GM23338 (cell line): ENCODE measurements around the gene CDH23. TPM values are rescaled to one million over a fixed set of nuclear protein-coding genes. Genes with fewer than 3 reads are reported as not detected.

Source experiments
- ATAC-seq: fragments of 200-7000 bp; cut with Tn5 transposase; 3 replicates; pipeline ENCODE4 v1.9.1; 2020
- DNase-seq: peaks from one replicate; pipeline ENCODE4 v3.0.0-alpha.2; 2015; ENCODE audit warnings: low spot score
- H2AFZ ChIP-seq: fragments of 200-600 bp; sonication (generic); 2 replicates; pipeline ENCODE4 v1.8.0; 2016; ENCODE audit warnings: antibody characterized with exemption, mild to moderate bottlenecking, moderate library complexity
- H3F3A ChIP-seq: fragments of 200-600 bp; sonication (generic); replicated peaks from 2 replicates; pipeline ENCODE4 v1.8.0; 2017; ENCODE audit warnings: antibody characterized with exemption, mixed run types, low read depth
- H3K27ac ChIP-seq: fragments of 200-600 bp; sonication (generic); 2 replicates; pipeline ENCODE4 v1.6.1; 2016; ENCODE audit warnings: low read depth
- H3K27me3 ChIP-seq: fragments of 200-600 bp; sonication (generic); 2 replicates; pipeline ENCODE4 v1.8.0; 2016; ENCODE audit warnings: mild to moderate bottlenecking, mixed run types, moderate library complexity; ENCODE audit not compliant: insufficient read depth
- H3K36me3 ChIP-seq: fragments of 200-600 bp; sonication (generic); 2 replicates; pipeline ENCODE4 v1.8.0; 2016; ENCODE audit warnings: mild to moderate bottlenecking; ENCODE audit not compliant: insufficient read depth
- H3K4me1 ChIP-seq: fragments of 200-600 bp; sonication (generic); 2 replicates; pipeline ENCODE4 v1.8.0; 2016; ENCODE audit warnings: mild to moderate bottlenecking, moderate library complexity; ENCODE audit not compliant: insufficient read depth
- H3K4me2 ChIP-seq: fragments of 200-600 bp; sonication (generic); 2 replicates; pipeline ENCODE4 v1.7.1; 2017; ENCODE audit warnings: mixed run types
- H3K4me3 ChIP-seq: fragments of 200-600 bp; sonication (generic); 2 replicates; pipeline ENCODE4 v1.6.1; 2016; ENCODE audit warnings: mixed run types
- H3K79me2 ChIP-seq: fragments of 200-600 bp; sonication (generic); replicated peaks from 2 replicates; pipeline ENCODE4 v1.8.0; 2017; ENCODE audit warnings: mild to moderate bottlenecking; ENCODE audit not compliant: insufficient read depth
- H3K9me2 ChIP-seq: fragments of 200-600 bp; sonication (generic); 2 replicates; pipeline ENCODE4 v1.8.0; 2017; ENCODE audit not compliant: insufficient read depth
- H4K20me1 ChIP-seq: fragments of 200-600 bp; sonication (generic); replicated peaks from 2 replicates; pipeline ENCODE4 v1.8.0; 2017; ENCODE audit warnings: mild to moderate bottlenecking; ENCODE audit not compliant: insufficient read depth
- H3K27ac Mint-ChIP-seq: 2 replicates; pipeline ENCODE4 v1.8.0; 2020; ENCODE audit warnings: inconsistent platforms, mild to moderate bottlenecking, moderate library complexity, mixed read lengths
- H3K27me3 Mint-ChIP-seq: 3 replicates; pipeline ENCODE4 v1.8.0; 2022; ENCODE audit warnings: low read depth, mild to moderate bottlenecking, moderate library complexity, mixed read lengths, inconsistent platforms; ENCODE audit not compliant: insufficient read depth, poor library complexity
- H3K36me3 Mint-ChIP-seq: 3 replicates; pipeline ENCODE4 v1.8.0; 2021; ENCODE audit warnings: low read depth, mild to moderate bottlenecking, inconsistent platforms, moderate library complexity, mixed read lengths
- H3K4me1 Mint-ChIP-seq: 3 replicates; pipeline ENCODE4 v1.8.0; 2020; ENCODE audit warnings: mild to moderate bottlenecking, inconsistent platforms, mixed read lengths
- H3K4me3 Mint-ChIP-seq: 3 replicates; pipeline ENCODE4 v1.8.0; 2021; ENCODE audit warnings: moderate library complexity, mild to moderate bottlenecking, inconsistent platforms, mixed read lengths
- H3K9me3 Mint-ChIP-seq: 3 replicates; pipeline ENCODE4 v1.8.0; 2020; ENCODE audit warnings: moderate library complexity, mild to moderate bottlenecking, inconsistent platforms, mixed read lengths
- CREB1 ChIP-seq: fragments of 250-450 bp; sonication (Bioruptor Pico); IDR thresholded peaks from 2 replicates; pipeline ENCODE4 v1.5.0; 2020; ENCODE audit warnings: low read depth, mild to moderate bottlenecking, moderate library complexity
- CTCF ChIP-seq, 2 experiments: fragments of 200-600 bp in 1 of 2; sonication (generic) in 1 of 2; conservative IDR thresholded peaks; 2 replicates each; pipeline versions ENCODE4 v1.5.1 to v1.6.1; 2016 to 2017; ENCODE audit warnings: antibody characterized with exemption in 2 of 2, low read depth in 2 of 2, mild to moderate bottlenecking in 2 of 2, moderate library complexity in 1 of 2
- EZH2 ChIP-seq: fragments of 200-600 bp; sonication (generic); IDR thresholded peaks from one replicate; pipeline ENCODE4 v1.8.0; 2017; ENCODE audit warnings: antibody characterized with exemption, mild to moderate bottlenecking, low read depth; ENCODE audit not compliant: unreplicated experiment
- EZH2phosphoT487 ChIP-seq: fragments of 200-600 bp; sonication (generic); IDR thresholded peaks from one replicate; pipeline ENCODE4 v1.8.1; 2018; ENCODE audit warnings: antibody characterized with exemption; ENCODE audit not compliant: unreplicated experiment
- JUNB ChIP-seq: IDR thresholded peaks from one replicate; pipeline ENCODE4 v1.6.1; 2016; ENCODE audit warnings: antibody characterized with exemption; ENCODE audit not compliant: unreplicated experiment
- NANOG ChIP-seq: IDR thresholded peaks from 2 replicates; pipeline ENCODE4 v1.6.1; 2016; ENCODE audit warnings: antibody characterized with exemption, borderline replicate concordance
- POLR2AphosphoS5 ChIP-seq: IDR thresholded peaks from 2 replicates; pipeline ENCODE4 v1.6.1; 2016; ENCODE audit warnings: antibody characterized with exemption, low read depth
- STAT1 ChIP-seq: IDR thresholded peaks from one replicate; pipeline ENCODE4 v1.6.1; 2016; ENCODE audit warnings: antibody characterized with exemption; ENCODE audit not compliant: unreplicated experiment
- ZNF114 ChIP-seq: fragments of 250-450 bp; sonication (Bioruptor Pico); IDR thresholded peaks from 2 replicates; pipeline ENCODE4 v1.5.0; 2020; ENCODE audit warnings: mild to moderate bottlenecking, moderate library complexity
- ZNF331 ChIP-seq: fragments of 250-450 bp; sonication (Bioruptor Pico); IDR thresholded peaks from 2 replicates; pipeline ENCODE4 v1.5.0; 2020; ENCODE audit warnings: low read depth, mild to moderate bottlenecking, moderate library complexity
- ZNF462 ChIP-seq: fragments of 250-450 bp; sonication (Bioruptor Pico); IDR thresholded peaks from 2 replicates; pipeline ENCODE4 v1.5.0; 2020; ENCODE audit warnings: mild to moderate bottlenecking, moderate library complexity
- polyA plus RNA-seq: library from polyadenylated mRNA; unstranded; fragments of >200 nt; fragmentation: Nextera tagmentation; extraction: Ambion mirVana; gene quantifications from 2 replicates; pipeline ENCODE4 v1.2.1, GENCODE V29; 2016
- total RNA-seq: library from RNA; depleted of rRNA; stranded (reverse); fragments of >200 nt; shearing (Covaris generic); gene quantifications from 2 replicates; pipeline ENCODE4 v1.2.3, GENCODE V29; 2014
- TF ChIP-seq, protein P1 (sequence below): IDR thresholded peaks from one replicate; pipeline ENCODE4 v1.6.1; 2018; ENCODE audit warnings: antibody characterized with exemption; ENCODE audit not compliant: unreplicated experiment
- TF ChIP-seq, protein P2 (sequence below): IDR thresholded peaks from 2 replicates; pipeline ENCODE4 v1.6.1; 2016; ENCODE audit warnings: antibody characterized with exemption

Gene CDH23
- total and polyA plus RNA-seq, 2 experiments from 2014 or later, result 0.95 to 4.3 TPM

DNA sequence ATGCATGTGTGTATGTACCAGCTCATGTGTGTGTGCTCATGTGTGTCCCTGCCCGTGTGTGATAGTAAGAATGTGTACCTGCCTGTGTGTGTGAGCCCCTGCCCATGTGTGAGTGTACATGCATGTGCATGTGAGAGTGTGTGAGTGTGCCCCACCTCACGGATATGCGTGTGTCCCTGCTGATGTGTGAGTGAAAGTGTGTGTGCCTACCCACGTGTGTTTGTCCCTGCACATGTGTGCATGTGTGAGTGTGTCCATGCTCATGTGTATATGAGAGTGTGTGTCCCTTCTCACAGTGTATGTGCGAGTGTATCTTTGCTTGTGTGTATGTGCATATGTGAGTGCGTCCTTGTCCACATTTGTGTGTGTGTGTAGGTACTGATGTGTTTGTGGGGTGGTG, 69.6 kb downstream of the CDH23 start:
- Histone ChIP-seq H3K27me3 (no peaks in the 10 kb centered on the region), H3F3A (no peaks in the 10 kb centered on the region), H2AFZ (no peak overlapping the region), H3K4me1 (no peaks in the 10 kb centered on the region), H3K9me2 (no peaks in the 10 kb centered on the region), H4K20me1 (no peaks in the 10 kb centered on the region; the same call in 1 of the 2 replicates), H3K4me3 (no peak overlapping the region), H3K79me2 (no peaks in the 10 kb centered on the region), H3K27ac (no peak overlapping the region), H3K4me2 (no peak overlapping the region), H3K36me3 (no peaks in the 10 kb centered on the region)
- DNase-seq (no peak), ATAC-seq (no peak)
- Mint-ChIP-seq H3K9me3 (no peaks in the 10 kb centered on the region), H3K36me3 (no peaks in the 10 kb centered on the region), H3K27ac (no peak overlapping the region), H3K27me3 (peaks cover 5% of the 10 kb centered on the region), H3K4me1 (no peaks in the 10 kb centered on the region; the same call in 2 of the 3 replicates), H3K4me3 (no peak overlapping the region)
- no peak for TF ChIP-seq NANOG
- TF ChIP-seq STAT1, result no peak
- no peak for TF ChIP-seq JUNB
- TF ChIP-seq EZH2phosphoT487, result no peak
- no peak for TF ChIP-seq POLR2AphosphoS5
- TF ChIP-seq, protein P1, sequence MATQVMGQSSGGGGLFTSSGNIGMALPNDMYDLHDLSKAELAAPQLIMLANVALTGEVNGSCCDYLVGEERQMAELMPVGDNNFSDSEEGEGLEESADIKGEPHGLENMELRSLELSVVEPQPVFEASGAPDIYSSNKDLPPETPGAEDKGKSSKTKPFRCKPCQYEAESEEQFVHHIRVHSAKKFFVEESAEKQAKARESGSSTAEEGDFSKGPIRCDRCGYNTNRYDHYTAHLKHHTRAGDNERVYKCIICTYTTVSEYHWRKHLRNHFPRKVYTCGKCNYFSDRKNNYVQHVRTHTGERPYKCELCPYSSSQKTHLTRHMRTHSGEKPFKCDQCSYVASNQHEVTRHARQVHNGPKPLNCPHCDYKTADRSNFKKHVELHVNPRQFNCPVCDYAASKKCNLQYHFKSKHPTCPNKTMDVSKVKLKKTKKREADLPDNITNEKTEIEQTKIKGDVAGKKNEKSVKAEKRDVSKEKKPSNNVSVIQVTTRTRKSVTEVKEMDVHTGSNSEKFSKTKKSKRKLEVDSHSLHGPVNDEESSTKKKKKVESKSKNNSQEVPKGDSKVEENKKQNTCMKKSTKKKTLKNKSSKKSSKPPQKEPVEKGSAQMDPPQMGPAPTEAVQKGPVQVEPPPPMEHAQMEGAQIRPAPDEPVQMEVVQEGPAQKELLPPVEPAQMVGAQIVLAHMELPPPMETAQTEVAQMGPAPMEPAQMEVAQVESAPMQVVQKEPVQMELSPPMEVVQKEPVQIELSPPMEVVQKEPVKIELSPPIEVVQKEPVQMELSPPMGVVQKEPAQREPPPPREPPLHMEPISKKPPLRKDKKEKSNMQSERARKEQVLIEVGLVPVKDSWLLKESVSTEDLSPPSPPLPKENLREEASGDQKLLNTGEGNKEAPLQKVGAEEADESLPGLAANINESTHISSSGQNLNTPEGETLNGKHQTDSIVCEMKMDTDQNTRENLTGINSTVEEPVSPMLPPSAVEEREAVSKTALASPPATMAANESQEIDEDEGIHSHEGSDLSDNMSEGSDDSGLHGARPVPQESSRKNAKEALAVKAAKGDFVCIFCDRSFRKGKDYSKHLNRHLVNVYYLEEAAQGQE, result no peak
- no peak for TF ChIP-seq EZH2
- no peak for TF ChIP-seq ZNF462 (CRISPR knock-in tag)
- no peak for TF ChIP-seq ZNF114 (CRISPR knock-in tag)
- TF ChIP-seq, protein P2, sequence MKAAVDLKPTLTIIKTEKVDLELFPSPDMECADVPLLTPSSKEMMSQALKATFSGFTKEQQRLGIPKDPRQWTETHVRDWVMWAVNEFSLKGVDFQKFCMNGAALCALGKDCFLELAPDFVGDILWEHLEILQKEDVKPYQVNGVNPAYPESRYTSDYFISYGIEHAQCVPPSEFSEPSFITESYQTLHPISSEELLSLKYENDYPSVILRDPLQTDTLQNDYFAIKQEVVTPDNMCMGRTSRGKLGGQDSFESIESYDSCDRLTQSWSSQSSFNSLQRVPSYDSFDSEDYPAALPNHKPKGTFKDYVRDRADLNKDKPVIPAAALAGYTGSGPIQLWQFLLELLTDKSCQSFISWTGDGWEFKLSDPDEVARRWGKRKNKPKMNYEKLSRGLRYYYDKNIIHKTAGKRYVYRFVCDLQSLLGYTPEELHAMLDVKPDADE, result no peak
- no peak for TF ChIP-seq CREB1 (CRISPR knock-in tag)
- TF ChIP-seq ZNF331 (CRISPR knock-in tag), result no peak
- TF ChIP-seq CTCF (conservative IDR thresholded peaks at IDR 0.05; ENCODE audit: low read depth in 2 of 2), result no peak
